KMS-11 (cell line): ENCODE results near the gene MTA1.

Experiments used
- H2AFZ ChIP-seq: fragments of 200-600 bp; sonication (generic); 2 replicates; pipeline ENCODE4 v1.6.1; 2016; ENCODE audit warnings: antibody characterized with exemption, mixed run types, low read depth
- H3K27ac ChIP-seq: fragments of 200-600 bp; sonication (generic); 2 replicates; pipeline ENCODE4 v1.6.1; 2016; ENCODE audit warnings: mild to moderate bottlenecking, mixed run types
- H3K27me3 ChIP-seq: fragments of 200-600 bp; sonication (generic); 2 replicates; pipeline ENCODE4 v1.6.1; 2017; ENCODE audit warnings: mild to moderate bottlenecking, low read depth, mixed run types, moderate library complexity; ENCODE audit not compliant: insufficient read depth
- H3K36me3 ChIP-seq: fragments of 200-600 bp; sonication (generic); 2 replicates; pipeline ENCODE4 v1.6.1; 2017; ENCODE audit warnings: mild to moderate bottlenecking, mixed run types; ENCODE audit not compliant: insufficient read depth
- H3K4me1 ChIP-seq: fragments of 200-600 bp; sonication (generic); 2 replicates; pipeline ENCODE4 v1.6.1; 2016; ENCODE audit warnings: mild to moderate bottlenecking, low read depth, mixed run types; ENCODE audit not compliant: poor library complexity, severe bottlenecking
- H3K4me2 ChIP-seq: fragments of 200-600 bp; sonication (generic); 2 replicates; pipeline ENCODE4 v1.7.0; 2016; ENCODE audit warnings: mild to moderate bottlenecking, mixed run types
- H3K4me3 ChIP-seq: fragments of 200-600 bp; sonication (generic); IDR thresholded peaks from 2 replicates; pipeline ENCODE4 v1.6.1; 2017; ENCODE audit warnings: low read depth, low read length, mixed read lengths; ENCODE audit not compliant: insufficient read depth
- H3K79me2 ChIP-seq: fragments of 200-600 bp; sonication (generic); 2 replicates; pipeline ENCODE4 v1.6.1; 2016; ENCODE audit warnings: low read depth, mixed run types; ENCODE audit not compliant: insufficient read depth
- H3K9ac ChIP-seq: fragments of 200-600 bp; sonication (generic); 2 replicates; pipeline ENCODE4 v1.6.1; 2016; ENCODE audit warnings: mild to moderate bottlenecking, mixed run types
- H4K20me1 ChIP-seq: fragments of 200-600 bp; sonication (generic); 2 replicates; pipeline ENCODE4 v1.6.1; 2016; ENCODE audit warnings: mild to moderate bottlenecking, mixed run types; ENCODE audit not compliant: insufficient read depth
- CTCF ChIP-seq: fragments of 200-600 bp; sonication (generic); conservative IDR thresholded peaks from 2 replicates; pipeline ENCODE4 v1.6.1; 2017; ENCODE audit warnings: low read depth, mild to moderate bottlenecking, antibody characterized with exemption, low read length, moderate library complexity, mixed read lengths

MTA1 gene

GRCh38 chr14:105519946-105520698, 100.5 kb downstream of the MTA1 start:
- Histone ChIP-seq H3K27me3 (peaks cover 53% of the 10 kb centered on the region), H3K79me2 (no peaks in the 10 kb centered on the region), H3K27ac (no peak overlapping the region), H3K36me3 (no peaks in the 10 kb centered on the region), H2AFZ (no peak overlapping the region), H3K4me3 (no peak overlapping the region), H3K9ac (no peak overlapping the region), H3K4me1 (no peaks in the 10 kb centered on the region), H4K20me1 (no peaks in the 10 kb centered on the region), H3K4me2 (no peak overlapping the region)
- TF ChIP-seq CTCF, result no peak
